Superior temporal gyrus (tissue), 1 donor: ENCODE measurements around the gene AKAP10.
"Not testable (repeated sequence)": the region's sequence is repeated elsewhere in the genome, so short reads cannot be mapped to it uniquely, and the experiment has no call there.

ENCODE experiments used
- DNase-seq: peaks from one replicate; pipeline ENCODE4 v3.0.0-alpha.2; 2016; ENCODE audit errors: extremely low spot score

The AKAP10 gene

GRCh38 chr17:19867079-19867328 is 110.6 kb downstream of the AKAP10 start:
- peak; percentile 75 for DNase-seq

GRCh38 chr17:19865021-19865420 is 112.6 kb downstream of the AKAP10 start:
- no peak for DNase-seq

GRCh38 chr17:19860647-19861177 is 116.9 kb downstream of the AKAP10 start:
- DNase-seq: not testable (repeated sequence)

DNA sequence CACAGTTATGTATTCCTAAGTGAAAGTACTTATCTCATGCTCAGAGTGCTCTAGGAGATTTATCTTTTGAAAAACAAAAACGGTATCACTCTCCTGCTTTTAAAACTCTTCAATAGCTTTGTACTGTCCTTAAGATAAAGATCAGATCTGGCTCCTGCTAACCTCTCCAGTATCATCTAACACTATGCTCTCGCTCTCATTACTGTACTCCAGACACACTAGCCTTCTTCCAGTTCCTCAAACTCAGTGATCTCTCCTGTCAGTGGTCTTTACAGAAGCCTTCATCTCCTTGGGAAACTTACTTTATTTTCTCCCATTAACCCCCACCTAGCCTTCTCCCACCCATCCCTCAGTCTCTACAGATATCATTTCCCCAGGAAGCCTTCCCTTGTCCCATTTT is 120.0 kb downstream of the AKAP10 start:
- DNase-seq: no peak
